Chondrocyte (in vitro differentiated cells): ENCODE results near the gene GPN2. TPM values are rescaled to one million over a fixed set of nuclear protein-coding genes. Genes with fewer than 3 reads are reported as not detected.

Source experiments
- DNase-seq: peaks from one replicate; pipeline ENCODE4 v3.0.0; 2021; ENCODE audit warnings: mixed read lengths, low spot score
- H3K27ac Mint-ChIP-seq: one replicate; pipeline ENCODE4 v1.8.0; 2021; ENCODE audit warnings: mild to moderate bottlenecking, moderate library complexity, mixed read lengths; ENCODE audit not compliant: unreplicated experiment
- H3K27me3 Mint-ChIP-seq: 2 replicates; pipeline ENCODE4 v1.8.0; 2021; ENCODE audit warnings: low read depth, mixed read lengths
- H3K36me3 Mint-ChIP-seq: 2 replicates; pipeline ENCODE4 v1.8.0; 2021; ENCODE audit warnings: low read depth, mixed read lengths
- H3K4me1 Mint-ChIP-seq: 2 replicates; pipeline ENCODE4 v1.8.0; 2021; ENCODE audit warnings: low read depth, mild to moderate bottlenecking, mixed read lengths
- H3K4me3 Mint-ChIP-seq: one replicate; pipeline ENCODE4 v1.8.0; 2021; ENCODE audit warnings: mild to moderate bottlenecking, moderate library complexity, mixed read lengths; ENCODE audit not compliant: unreplicated experiment
- H3K9me3 Mint-ChIP-seq: 2 replicates; pipeline ENCODE4 v1.8.0; 2021; ENCODE audit warnings: low read depth, mixed read lengths
- total RNA-seq: library from RNA; stranded (reverse); gene quantifications from 3 replicates; pipeline ENCODE4 v1.2.1, GENCODE V29; 2021
- TF ChIP-seq, protein P1 (sequence below): fragments of 200-600 bp; sonication (generic); IDR thresholded peaks from 2 replicates; pipeline ENCODE4 v1.5.0; 2021; ENCODE audit warnings: antibody characterized with exemption, mild to moderate bottlenecking, moderate library complexity

Gene GPN2
- total RNA-seq, 1 donor from 2014 or later = 19.8 TPM

DNA sequence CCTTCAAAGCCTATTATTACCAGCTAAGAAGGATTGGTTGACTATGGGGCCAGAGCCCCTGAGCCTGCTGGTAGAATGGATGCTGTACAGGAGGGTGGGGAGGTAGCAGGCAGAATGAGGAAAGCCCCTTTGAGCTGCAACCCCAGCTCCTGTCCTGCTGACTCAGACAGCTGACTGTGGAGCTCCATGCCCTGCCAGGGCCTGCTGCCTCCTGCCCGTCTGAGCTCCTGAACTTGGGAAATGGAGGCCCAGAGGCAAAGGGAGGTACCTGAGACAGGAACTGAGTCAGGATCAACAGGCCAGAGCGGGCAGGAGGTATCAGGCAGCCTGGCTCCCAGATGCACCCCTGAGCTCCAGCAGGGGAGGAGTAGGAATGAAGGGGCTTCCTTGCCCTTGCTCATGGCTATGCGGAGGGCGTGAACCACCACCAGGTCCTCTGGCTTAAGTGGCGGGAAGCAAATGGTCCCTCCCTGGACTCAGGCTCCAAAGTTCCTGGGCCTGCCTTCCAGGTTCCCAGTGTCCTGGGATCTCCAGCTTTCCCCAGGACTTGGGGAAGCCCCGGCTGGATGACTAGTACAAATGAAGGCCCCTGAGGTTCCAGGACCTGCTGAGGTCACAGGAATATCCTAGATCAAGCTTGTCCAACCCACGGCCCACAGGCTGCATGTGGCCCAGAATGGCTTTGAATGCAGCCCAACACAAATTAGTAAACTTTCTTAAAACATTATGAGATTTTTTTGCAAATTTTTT lies 31.0 kb downstream of the GPN2 start:
- Mint-ChIP-seq H3K4me3 (no peak overlapping the region), H3K4me1 (peaks cover 10% of the 10 kb centered on the region), H3K27ac (no peak overlapping the region), H3K27me3 (no peaks in the 10 kb centered on the region), H3K9me3 (no peaks in the 10 kb centered on the region), H3K36me3 (peaks cover 3% of the 10 kb centered on the region)
- DNase-seq = no peak
- TF ChIP-seq, protein P1, sequence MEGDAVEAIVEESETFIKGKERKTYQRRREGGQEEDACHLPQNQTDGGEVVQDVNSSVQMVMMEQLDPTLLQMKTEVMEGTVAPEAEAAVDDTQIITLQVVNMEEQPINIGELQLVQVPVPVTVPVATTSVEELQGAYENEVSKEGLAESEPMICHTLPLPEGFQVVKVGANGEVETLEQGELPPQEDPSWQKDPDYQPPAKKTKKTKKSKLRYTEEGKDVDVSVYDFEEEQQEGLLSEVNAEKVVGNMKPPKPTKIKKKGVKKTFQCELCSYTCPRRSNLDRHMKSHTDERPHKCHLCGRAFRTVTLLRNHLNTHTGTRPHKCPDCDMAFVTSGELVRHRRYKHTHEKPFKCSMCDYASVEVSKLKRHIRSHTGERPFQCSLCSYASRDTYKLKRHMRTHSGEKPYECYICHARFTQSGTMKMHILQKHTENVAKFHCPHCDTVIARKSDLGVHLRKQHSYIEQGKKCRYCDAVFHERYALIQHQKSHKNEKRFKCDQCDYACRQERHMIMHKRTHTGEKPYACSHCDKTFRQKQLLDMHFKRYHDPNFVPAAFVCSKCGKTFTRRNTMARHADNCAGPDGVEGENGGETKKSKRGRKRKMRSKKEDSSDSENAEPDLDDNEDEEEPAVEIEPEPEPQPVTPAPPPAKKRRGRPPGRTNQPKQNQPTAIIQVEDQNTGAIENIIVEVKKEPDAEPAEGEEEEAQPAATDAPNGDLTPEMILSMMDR = no peak

DNA sequence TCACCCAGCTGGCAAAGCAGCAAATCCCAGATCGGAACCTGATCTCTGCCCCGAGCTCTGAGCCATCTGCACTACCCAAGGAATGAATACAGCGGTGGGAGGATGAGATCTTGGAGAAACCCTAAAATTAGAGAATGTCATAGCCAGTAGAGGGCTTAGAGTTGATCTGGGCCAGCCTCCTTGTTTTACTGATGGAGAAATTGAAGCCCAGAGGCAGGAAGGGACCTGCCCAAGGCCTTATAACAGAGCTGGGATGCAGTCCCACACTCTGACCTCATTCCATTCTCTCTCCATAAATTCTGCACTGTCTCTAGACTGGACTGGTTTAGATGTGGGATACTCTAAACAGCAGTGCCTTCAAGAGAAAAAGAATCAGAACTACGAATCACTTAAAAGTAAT lies 31.9 kb downstream of the GPN2 start:
- H3K4me1 Mint-ChIP-seq = peaks cover 9% of the 10 kb centered on the region
- H3K4me3 Mint-ChIP-seq = no peak overlapping the region
- H3K27ac Mint-ChIP-seq = no peak overlapping the region
- TF ChIP-seq, protein P1 = no peak
- no peak for DNase-seq
- H3K9me3 Mint-ChIP-seq = no peaks in the 10 kb centered on the region
- no peaks in the 10 kb centered on the region for H3K27me3 Mint-ChIP-seq
- H3K36me3 Mint-ChIP-seq = peaks cover 4% of the 10 kb centered on the region

DNA sequence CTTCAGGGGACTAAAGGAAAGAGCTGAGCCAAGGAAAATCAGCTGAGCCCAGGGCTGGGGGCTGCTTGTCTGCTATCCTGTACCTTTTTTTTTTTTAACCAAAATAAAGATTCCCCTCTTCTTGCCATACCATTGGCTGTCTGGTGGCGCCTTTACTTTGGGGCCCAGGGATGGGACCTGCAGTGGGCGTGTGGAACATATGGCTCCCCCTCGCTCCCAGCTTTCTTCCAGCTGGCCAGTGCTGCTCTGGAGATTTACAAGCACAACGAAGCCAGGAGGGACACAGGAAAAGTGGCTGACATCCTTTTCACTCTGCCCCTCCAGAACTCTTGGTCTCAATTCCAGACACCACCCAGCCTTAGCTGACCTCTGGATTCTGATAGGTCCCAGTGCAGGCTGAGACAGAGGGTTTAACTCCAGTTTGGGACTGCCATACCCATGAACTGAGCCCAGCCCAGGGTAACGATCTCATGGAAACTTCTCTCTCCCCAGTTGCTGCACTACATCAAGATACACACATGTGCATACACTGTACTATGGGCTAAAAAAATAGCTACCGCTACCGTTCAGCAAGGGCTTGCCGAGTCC lies 32.5 kb downstream of the GPN2 start:
- H3K36me3 Mint-ChIP-seq = peaks cover 9% of the 10 kb centered on the region
- no peak overlapping the region for H3K4me3 Mint-ChIP-seq
- peaks cover 11% of the 10 kb centered on the region for H3K4me1 Mint-ChIP-seq
- no peaks in the 10 kb centered on the region for H3K9me3 Mint-ChIP-seq
- TF ChIP-seq, protein P1 = no peak
- no peak overlapping the region for H3K27ac Mint-ChIP-seq
- no peak for DNase-seq
- H3K27me3 Mint-ChIP-seq = no peaks in the 10 kb centered on the region

DNA sequence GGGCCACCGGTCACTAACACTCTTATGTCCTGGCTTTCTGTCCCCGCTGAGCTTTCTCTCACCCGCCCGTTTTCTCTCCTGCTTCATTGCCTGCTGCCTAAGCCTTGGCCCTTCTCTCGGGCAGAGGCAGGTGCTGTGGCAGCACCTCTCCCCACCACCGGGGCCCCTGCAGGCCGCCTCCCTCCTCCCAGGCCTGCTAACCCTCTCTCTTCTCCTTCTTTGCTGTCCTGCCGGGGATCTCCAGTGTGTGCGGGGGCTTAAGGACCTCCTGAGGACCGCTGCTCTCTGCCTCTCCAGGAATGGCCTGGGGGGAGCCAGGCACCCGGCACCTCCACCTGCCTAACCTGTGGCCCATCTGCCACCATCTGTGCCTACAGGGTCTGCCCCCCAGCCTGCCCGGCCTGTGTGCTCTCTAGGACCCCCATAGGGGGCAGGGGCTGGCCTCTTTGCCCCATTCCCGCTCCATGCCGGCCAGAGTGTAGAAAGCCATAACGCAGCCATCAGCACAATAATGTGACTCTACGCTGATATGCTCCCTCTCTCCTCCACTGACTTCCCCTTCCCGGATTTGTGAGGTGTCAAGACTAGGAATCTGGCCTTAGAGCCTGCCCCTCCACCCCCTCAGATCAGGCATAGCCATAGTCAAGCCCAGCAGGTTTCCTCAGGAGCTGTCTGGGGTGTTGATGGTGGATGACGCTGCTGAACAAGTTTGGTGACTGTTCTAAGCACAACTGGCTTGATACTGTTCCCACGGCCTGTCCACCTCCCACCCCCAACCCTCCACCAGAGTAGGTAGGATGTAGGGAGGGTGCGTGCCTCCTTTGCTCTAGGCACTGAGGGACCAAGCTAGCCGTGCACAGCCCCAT lies 33.2 kb downstream of the GPN2 start:
- H3K36me3 Mint-ChIP-seq = peaks cover 15% of the 10 kb centered on the region
- no peaks in the 10 kb centered on the region for H3K27me3 Mint-ChIP-seq
- TF ChIP-seq, protein P1 = no peak
- DNase-seq = no peak
- no peak overlapping the region for H3K4me3 Mint-ChIP-seq
- H3K27ac Mint-ChIP-seq = no peak overlapping the region
- H3K9me3 Mint-ChIP-seq = no peaks in the 10 kb centered on the region
- H3K4me1 Mint-ChIP-seq = peaks cover 11% of the 10 kb centered on the region

DNA sequence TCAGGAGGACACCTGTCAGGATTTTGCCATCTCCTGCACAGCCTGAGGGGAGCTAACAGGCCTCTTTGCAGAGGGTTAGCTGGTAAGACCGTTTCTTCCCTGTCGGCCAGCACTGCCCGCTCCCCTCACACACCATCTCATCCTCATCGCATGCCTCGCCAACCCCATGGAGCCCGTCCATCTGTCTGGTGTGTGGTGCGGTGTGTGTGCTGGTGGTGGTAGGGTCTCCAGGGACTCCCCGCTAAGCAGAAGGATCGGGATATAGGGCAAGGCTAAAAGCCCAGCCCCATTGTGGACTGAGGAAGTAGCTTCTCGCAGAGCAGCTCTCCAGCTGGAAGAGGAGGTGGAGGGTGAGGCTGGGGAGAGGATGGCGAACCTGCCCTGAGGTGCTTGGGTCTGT lies 33.9 kb downstream of the GPN2 start:
- no peak for DNase-seq
- Mint-ChIP-seq H3K4me3 (no peak overlapping the region), H3K27me3 (no peaks in the 10 kb centered on the region), H3K27ac (no peak overlapping the region), H3K4me1 (peaks cover 6% of the 10 kb centered on the region), H3K9me3 (no peaks in the 10 kb centered on the region), H3K36me3 (peaks cover 21% of the 10 kb centered on the region)
- TF ChIP-seq, protein P1 = no peak
